Activated CD8-positive, alpha-beta T cell treated with anti-CD3 and anti-CD28 coated beads for 36 hours (primary cell): ENCODE measurements around the gene TMEM14A. TPM values are rescaled to one million over a fixed set of nuclear protein-coding genes. Genes with fewer than 3 reads are reported as not detected.
A peak's percentile ranks its signal among the peaks of the same experiment; 100 is the strongest.

Experiments
- ATAC-seq: fragments of 200-7000 bp; cut with Tn5 transposase; one replicate; pipeline ENCODE4 v1.10.0; 2021; ENCODE audit warnings: mild to moderate bottlenecking, moderate library complexity
- CTCF ChIA-PET: fragments of 350-600 bp; sonication (Branson Sonifier 250); formaldehyde crosslinking; loops from one replicate; lab custom pipeline; 2021; ENCODE audit warnings: antibody characterized with exemption; lab: Charles Lee
- POLR2A ChIA-PET: fragments of 350-600 bp; sonication (Branson Sonifier 250); formaldehyde crosslinking; loops from one replicate; lab custom pipeline; 2021; ENCODE audit warnings: antibody characterized with exemption; lab: Charles Lee
- DNase-seq: peaks from one replicate; pipeline ENCODE4 v3.0.0-alpha.2; 2020
- H3K27ac Mint-ChIP-seq: one replicate; pipeline ENCODE4 v1.8.0; 2021; ENCODE audit warnings: mild to moderate bottlenecking, mixed read lengths
- H3K27me3 Mint-ChIP-seq: one replicate; pipeline ENCODE4 v1.8.0; 2021; ENCODE audit warnings: mixed read lengths
- H3K36me3 Mint-ChIP-seq: one replicate; pipeline ENCODE4 v1.8.0; 2021; ENCODE audit warnings: low read depth, mixed read lengths
- H3K4me1 Mint-ChIP-seq: one replicate; pipeline ENCODE4 v1.8.0; 2021; ENCODE audit warnings: low read depth, mixed read lengths
- H3K4me3 Mint-ChIP-seq: one replicate; pipeline ENCODE4 v1.8.0; 2021; ENCODE audit warnings: mild to moderate bottlenecking, moderate library complexity, mixed read lengths
- H3K9me3 Mint-ChIP-seq: one replicate; pipeline ENCODE4 v1.8.0; 2021; ENCODE audit warnings: mixed read lengths
- CTCF ChIP-seq: fragments of 200-600 bp; IDR thresholded peaks from one replicate; pipeline ENCODE4 v1.8.0; 2022; ENCODE audit warnings: antibody characterized with exemption, mild to moderate bottlenecking
- intact Hi-C: fragments of 100-400 bp; cut with micrococcal nuclease; formaldehyde crosslinking; loops from one replicate; pipeline ENCODE4 v1.10.0; 2022
- total RNA-seq, 2 experiments: library from RNA; stranded (reverse); gene quantifications; one replicate each; pipeline ENCODE4 v1.2.3, GENCODE V29; 2021

TMEM14A gene
- total RNA-seq, 2 experiments from 2014 or later, result 13.4 to 15.1 TPM

DNA sequence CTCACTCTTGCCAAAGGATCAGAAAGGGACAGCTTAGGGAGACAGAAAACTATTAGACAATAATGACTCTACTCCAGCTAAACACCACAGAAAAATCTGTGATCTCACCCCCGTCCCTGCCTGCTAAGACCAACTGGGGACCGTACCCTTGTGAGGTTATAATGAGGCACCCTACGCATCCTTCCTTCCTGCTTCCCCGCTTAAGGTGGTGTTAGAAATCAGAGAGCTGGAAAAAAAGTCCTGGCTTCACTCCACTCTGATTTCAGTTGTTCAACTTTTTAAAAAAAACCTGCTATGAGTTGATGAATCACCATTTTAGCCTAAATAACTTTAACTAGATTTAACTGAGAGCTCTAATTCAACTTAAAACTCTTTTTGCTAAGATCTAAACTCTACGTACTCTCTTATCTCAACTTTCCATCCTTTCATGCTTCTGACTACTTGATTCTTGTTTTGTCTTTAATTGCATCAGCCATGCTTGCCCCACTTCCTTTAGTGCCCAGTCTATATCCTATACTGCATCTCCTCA, 35.8 kb upstream of the TMEM14A start:
- peaks cover 6% of the 10 kb centered on the region for H3K27me3 Mint-ChIP-seq
- peak; percentile 82 for ATAC-seq
- intact Hi-C loops, result no loop called here
- no peak for TF ChIP-seq CTCF
- peak; percentile 7 for DNase-seq
- H3K4me1 Mint-ChIP-seq, result peaks cover 10% of the 10 kb centered on the region
- no peak overlapping the region for H3K4me3 Mint-ChIP-seq
- H3K27ac Mint-ChIP-seq, result peak overlapping the region; percentile 61
- no peaks in the 10 kb centered on the region for H3K9me3 Mint-ChIP-seq
- no peaks in the 10 kb centered on the region for H3K36me3 Mint-ChIP-seq
- POLR2A ChIA-PET, result interaction anchor here (0.9 kb wide), 2 partner anchors 36 to 86 kb away, joined by 3 read pairs; no protein-coding TSS in a partner anchor
- CTCF ChIA-PET, result interaction anchor here (0.7 to 3.6 kb wide), 5 partner anchors 17 to 586 kb away, joined by 3 to 31 read pairs (median 3); no protein-coding TSS in a partner anchor

GRCh38 chr6:52636830-52637229, 34.1 kb upstream of the TMEM14A start:
- intact Hi-C loops, result no loop called here
- H3K36me3 Mint-ChIP-seq, result no peaks in the 10 kb centered on the region
- no peak overlapping the region for H3K4me3 Mint-ChIP-seq
- H3K27ac Mint-ChIP-seq, result no peak overlapping the region
- ATAC-seq, result no peak
- H3K4me1 Mint-ChIP-seq, result peaks cover 12% of the 10 kb centered on the region
- CTCF ChIA-PET, result interaction anchor here (3.6 kb wide), 1 partner anchor 15 kb away, joined by 31 read pairs; no protein-coding TSS in a partner anchor
- no peak for TF ChIP-seq CTCF
- POLR2A ChIA-PET, result no interaction called here
- no peak for DNase-seq
- H3K9me3 Mint-ChIP-seq, result no peaks in the 10 kb centered on the region
- H3K27me3 Mint-ChIP-seq, result peaks cover 15% of the 10 kb centered on the region

GRCh38 chr6:52639493-52639892, 31.4 kb upstream of the TMEM14A start:
- Mint-ChIP-seq H3K9me3 (no peaks in the 10 kb centered on the region), H3K4me3 (no peak overlapping the region), H3K27me3 (peaks cover 21% of the 10 kb centered on the region), H3K36me3 (no peaks in the 10 kb centered on the region), H3K4me1 (peaks cover 12% of the 10 kb centered on the region), H3K27ac (no peak overlapping the region)
- DNase-seq (no peak), ATAC-seq (no peak)
- no peak for TF ChIP-seq CTCF
- POLR2A ChIA-PET, result no interaction called here
- CTCF ChIA-PET, result interaction anchor here (0.8 to 1.0 kb wide), 2 partner anchors 13 to 224 kb away, joined by 3 read pairs; no protein-coding TSS in a partner anchor
- intact Hi-C loops, result no loop called here

GRCh38 chr6:52640170-52640569, 30.7 kb upstream of the TMEM14A start:
- CTCF ChIA-PET, result interaction anchor here (0.9 to 4.1 kb wide), 3 partner anchors 12 to 214 kb away, joined by 3 to 46 read pairs (median 3); no protein-coding TSS in a partner anchor
- Mint-ChIP-seq H3K36me3 (no peaks in the 10 kb centered on the region), H3K9me3 (no peaks in the 10 kb centered on the region), H3K4me1 (peaks cover 7% of the 10 kb centered on the region), H3K4me3 (no peak overlapping the region), H3K27ac (no peak overlapping the region), H3K27me3 (peaks cover 21% of the 10 kb centered on the region)
- TF ChIP-seq CTCF, result no peak
- intact Hi-C loops, result no loop called here
- POLR2A ChIA-PET, result no interaction called here
- ATAC-seq (no peak), DNase-seq (no peak)

DNA sequence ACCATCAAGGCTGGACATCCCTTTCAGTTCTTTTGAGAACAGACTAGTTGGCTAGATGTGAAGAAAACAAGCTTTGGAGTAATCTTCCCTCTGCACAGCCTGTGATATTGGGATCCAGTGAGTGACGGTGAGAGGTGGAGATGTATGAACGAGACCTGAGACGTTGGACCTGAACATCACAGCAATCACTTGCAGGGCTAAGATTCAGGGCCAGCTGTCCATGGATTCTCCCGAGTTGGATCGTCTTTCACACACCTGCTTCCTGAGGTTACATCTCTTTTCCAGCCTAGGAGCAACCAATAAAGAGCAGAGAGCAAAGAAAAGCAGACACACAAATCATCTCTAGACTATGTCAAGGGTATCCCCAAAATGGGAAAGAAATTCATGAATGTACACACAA, 30.0 kb upstream of the TMEM14A start:
- intact Hi-C loops, result no loop called here
- Mint-ChIP-seq H3K27ac (no peak overlapping the region), H3K4me1 (peaks cover 4% of the 10 kb centered on the region), H3K36me3 (no peaks in the 10 kb centered on the region), H3K4me3 (no peak overlapping the region), H3K27me3 (peaks cover 23% of the 10 kb centered on the region), H3K9me3 (no peaks in the 10 kb centered on the region)
- no peak for TF ChIP-seq CTCF
- POLR2A ChIA-PET, result no interaction called here
- CTCF ChIA-PET, result interaction anchor here (0.9 to 4.1 kb wide), 5 partner anchors 8 to 215 kb away, joined by 3 to 46 read pairs (median 4); partner anchors contain the start of gene TRAM2
- DNase-seq (no peak), ATAC-seq (no peak)
